Neural cell (in vitro differentiated cells): Measurements from ENCODE around the gene MICA. TPM values are rescaled to one million over a fixed set of nuclear protein-coding genes. Genes with fewer than 3 reads are reported as not detected.

Experiments used
- H2AFZ ChIP-seq: fragments of 200-600, 300-800 bp; sonication (generic), shearing (Covaris generic); 2 replicates; pipeline ENCODE4 v1.6.0; 2014; ENCODE audit warnings: low read depth, mild to moderate bottlenecking, antibody characterized with exemption, low read length, moderate library complexity
- H3F3A ChIP-seq: fragments of 200-600 bp; shearing (Covaris generic); 2 replicates; pipeline ENCODE4 v1.6.1; 2016; ENCODE audit warnings: mild to moderate bottlenecking, moderate library complexity, mixed read lengths, antibody characterized with exemption, low read length; ENCODE audit not compliant: insufficient read depth, poor library complexity, severe bottlenecking
- H3K27ac ChIP-seq: fragments of 200-600, 300-800 bp; sonication (generic), shearing (Covaris generic); 2 replicates; pipeline ENCODE4 v1.5.1; 2014; ENCODE audit warnings: mild to moderate bottlenecking, low read length, moderate library complexity
- H3K27me3 ChIP-seq: fragments of 300-800, 200-600 bp; sonication (generic), shearing (Covaris generic); 2 replicates; pipeline ENCODE4 v1.6.0; 2014; ENCODE audit warnings: mild to moderate bottlenecking, low read depth, low read length, moderate library complexity; ENCODE audit not compliant: insufficient read depth
- H3K36me3 ChIP-seq: fragments of 300-800, 200-600 bp; sonication (generic), shearing (Covaris generic); 2 replicates; pipeline ENCODE4 v1.5.1; 2014; ENCODE audit warnings: mild to moderate bottlenecking, antibody characterized with exemption, low read length, moderate library complexity; ENCODE audit not compliant: insufficient read depth
- H3K4me2 ChIP-seq: fragments of 300-800, 200-600 bp; sonication (generic), shearing (Covaris generic); 2 replicates; pipeline ENCODE4 v1.6.0; 2014; ENCODE audit warnings: mild to moderate bottlenecking, low read length
- H3K4me3 ChIP-seq: fragments of 300-800, 200-600 bp; sonication (generic), shearing (Covaris generic); 2 replicates; pipeline ENCODE4 v1.5.1; 2014; ENCODE audit warnings: mild to moderate bottlenecking, low read length, moderate library complexity
- H3K79me2 ChIP-seq: fragments of 200-600 bp; shearing (Covaris generic); replicated peaks from 2 replicates; pipeline ENCODE4 v1.6.0; 2014; ENCODE audit warnings: mild to moderate bottlenecking, low read length, moderate library complexity; ENCODE audit not compliant: insufficient read depth
- H3K9ac ChIP-seq: fragments of 300-800, 200-600 bp; sonication (generic), shearing (Covaris generic); 2 replicates; pipeline ENCODE4 v1.6.1; 2016; ENCODE audit warnings: mild to moderate bottlenecking, low read length, mixed read lengths
- H3K9me2 ChIP-seq: fragments of 200-600 bp; shearing (Covaris generic); 2 replicates; pipeline ENCODE4 v1.6.1; 2016; ENCODE audit warnings: mild to moderate bottlenecking, low read length, mixed read lengths; ENCODE audit not compliant: insufficient read depth
- H3K9me3 ChIP-seq: fragments of 200-600, 300-800 bp; sonication (generic), shearing (Covaris generic); 2 replicates; pipeline ENCODE4 v1.6.1; 2016; ENCODE audit warnings: mild to moderate bottlenecking, mixed run types, low read length, moderate library complexity, mixed read lengths
- H4K20me1 ChIP-seq: fragments of 200-600 bp; shearing (Covaris generic); 2 replicates; pipeline ENCODE4 v1.6.1; 2016; ENCODE audit warnings: mild to moderate bottlenecking, mixed run types; ENCODE audit not compliant: insufficient read depth
- CTCF ChIP-seq: fragments of 450-650 bp; IDR thresholded peaks from 2 replicates; pipeline ENCODE4 v1.5.1; 2014; ENCODE audit warnings: antibody characterized with exemption, mild to moderate bottlenecking, moderate library complexity; ENCODE audit not compliant: poor library complexity, severe bottlenecking
- EP300 ChIP-seq: fragments of 450-650 bp; conservative IDR thresholded peaks from 2 replicates; pipeline ENCODE4 v1.6.1; 2014; ENCODE audit warnings: antibody characterized with exemption, mild to moderate bottlenecking, moderate library complexity; ENCODE audit not compliant: poor library complexity, severe bottlenecking
- EZH2 ChIP-seq: fragments of 200-600, 300-800 bp; shearing (Covaris generic), sonication (generic); IDR thresholded peaks from 2 replicates; pipeline ENCODE4 v1.6.1; 2014; ENCODE audit warnings: antibody characterized with exemption, low read length, borderline replicate concordance, mild to moderate bottlenecking; ENCODE audit not compliant: insufficient read depth, poor library complexity, severe bottlenecking
- MXI1 ChIP-seq: fragments of 450-650 bp; conservative IDR thresholded peaks from 2 replicates; pipeline ENCODE4 v1.6.1; 2014; ENCODE audit warnings: antibody characterized with exemption, mild to moderate bottlenecking; ENCODE audit not compliant: poor library complexity, severe bottlenecking
- POLR2AphosphoS5 ChIP-seq: IDR thresholded peaks from 2 replicates; pipeline ENCODE4 v1.6.1; 2012
- RAD21 ChIP-seq: fragments of 450-650 bp; conservative IDR thresholded peaks from 2 replicates; pipeline ENCODE4 v1.6.1; 2014; ENCODE audit warnings: antibody characterized with exemption, mild to moderate bottlenecking, moderate library complexity
- REST ChIP-seq: IDR thresholded peaks from 2 replicates; pipeline ENCODE4 v1.6.1; 2012; ENCODE audit warnings: borderline replicate concordance
- SMC3 ChIP-seq: fragments of 450-650 bp; conservative IDR thresholded peaks from 2 replicates; pipeline ENCODE4 v1.6.1; 2014; ENCODE audit warnings: antibody characterized with exemption, mild to moderate bottlenecking, moderate library complexity; ENCODE audit not compliant: poor library complexity
- TAF1 ChIP-seq: IDR thresholded peaks from 2 replicates; pipeline ENCODE4 v1.6.1; 2012; ENCODE audit warnings: low read depth
- polyA plus RNA-seq: library from polyadenylated mRNA; depleted of rRNA; stranded (reverse); fragments of >200 nt; gene quantifications from 2 replicates; pipeline ENCODE4 v1.2.3, GENCODE V29; 2014

MICA gene
- polyA plus RNA-seq, 1 donor from 2014 or later, result 0.87 TPM

GRCh38 chr6:31378062-31378720, 25.2 kb upstream of the MICA start:
- no peaks in the 10 kb centered on the region for H3K27me3 ChIP-seq
- H3K36me3 ChIP-seq, result no peaks in the 10 kb centered on the region
- no peak overlapping the region for H3K27ac ChIP-seq
- TF ChIP-seq RAD21, result no peak
- no peak for TF ChIP-seq TAF1
- no peak for TF ChIP-seq EZH2
- TF ChIP-seq EP300, result no peak
- no peak for TF ChIP-seq CTCF
- TF ChIP-seq MXI1, result no peak
- no peak for TF ChIP-seq POLR2AphosphoS5
- no peak for TF ChIP-seq REST
- no peak for TF ChIP-seq SMC3
- no peak overlapping the region for H3K4me2 ChIP-seq
- H4K20me1 ChIP-seq, result no peaks in the 10 kb centered on the region
- no peaks in the 10 kb centered on the region for H3F3A ChIP-seq
- H3K4me3 ChIP-seq, result no peak overlapping the region
- H2AFZ ChIP-seq, result no peak overlapping the region
- no peak overlapping the region for H3K9ac ChIP-seq
- no peaks in the 10 kb centered on the region for H3K79me2 ChIP-seq
- no peaks in the 10 kb centered on the region for H3K9me2 ChIP-seq
- no peaks in the 10 kb centered on the region for H3K9me3 ChIP-seq

GRCh38 chr6:31378721-31379103, 24.7 kb upstream of the MICA start:
- TF ChIP-seq TAF1 (no peak), POLR2AphosphoS5 (no peak), EP300 (no peak), SMC3 (no peak), EZH2 (no peak)
- Histone ChIP-seq H3K27ac (no peak overlapping the region), H3K4me3 (no peak overlapping the region), H4K20me1 (no peaks in the 10 kb centered on the region), H3K4me2 (no peak overlapping the region), H3K9me2 (no peaks in the 10 kb centered on the region), H3K27me3 (no peaks in the 10 kb centered on the region), H3K36me3 (no peaks in the 10 kb centered on the region), H3K9ac (no peak overlapping the region), H3K79me2 (no peaks in the 10 kb centered on the region), H2AFZ (no peak overlapping the region), H3K9me3 (no peaks in the 10 kb centered on the region), H3F3A (no peaks in the 10 kb centered on the region)
